ENCODE results near the gene VWA1. TPM values are rescaled to one million over a fixed set of nuclear protein-coding genes. Genes with fewer than 3 reads are reported as not detected.

VWA1 gene
- total and polyA plus RNA-seq, 4 donors, result 0.13 to 86.5 (median 20.0) TPM

DNA sequence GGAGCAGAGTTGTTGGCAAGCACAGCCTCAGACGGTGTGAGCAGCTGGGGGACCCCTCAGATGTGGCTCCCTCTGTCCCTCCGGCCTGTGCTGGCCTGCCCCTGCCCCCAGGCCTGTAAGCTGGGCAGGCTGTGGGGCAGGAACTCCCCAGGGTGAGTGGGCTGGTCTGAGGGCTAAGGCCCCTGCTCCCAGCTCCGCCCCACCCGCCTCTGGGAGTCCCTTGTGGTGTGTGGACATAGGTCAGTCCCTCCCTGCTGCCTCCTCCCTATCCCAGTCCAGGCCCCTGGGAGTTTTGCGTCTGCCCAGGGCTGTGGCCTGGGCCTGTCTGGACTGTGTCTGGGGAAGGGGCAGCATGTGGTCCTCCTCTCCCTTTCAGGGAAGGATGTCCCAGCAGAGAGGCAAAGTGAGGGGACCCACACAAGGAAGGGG is 3.6 kb upstream of the VWA1 start:
- Histone ChIP-seq H3K36me3 (ENCODE audit: control insufficient read depth in 1 of 2, insufficient read depth in 2 of 2, low read length in 1 of 2) (no peaks in the 10 kb centered on the region), H3K4me3 (ENCODE audit: low read length in 2 of 2) (no peak overlapping the region), H3K27ac (ENCODE audit: low read depth in 1 of 2, low read length in 2 of 2) (no peak overlapping the region), H3K9me3 (ENCODE audit: control insufficient read depth, low read length) (no peaks in the 10 kb centered on the region), H3K27me3 (ENCODE audit: control insufficient read depth in 1 of 2, insufficient read depth in 2 of 2, low read length in 1 of 2) (no peaks in the 10 kb centered on the region), H3K4me1 (ENCODE audit: control insufficient read depth in 1 of 2, insufficient read depth in 2 of 2, low read length in 2 of 2) (no peaks in the 10 kb centered on the region)
- WGBS, 2 donors, result 73% methylated on average over 5 of the region's 5 CpGs
- intact Hi-C loops (cut with DNase I), result no loop called here
- ATAC-seq (ENCODE audit: low FRiP score) (no peak), DNase-seq (peak; percentile 40 to 84)

DNA sequence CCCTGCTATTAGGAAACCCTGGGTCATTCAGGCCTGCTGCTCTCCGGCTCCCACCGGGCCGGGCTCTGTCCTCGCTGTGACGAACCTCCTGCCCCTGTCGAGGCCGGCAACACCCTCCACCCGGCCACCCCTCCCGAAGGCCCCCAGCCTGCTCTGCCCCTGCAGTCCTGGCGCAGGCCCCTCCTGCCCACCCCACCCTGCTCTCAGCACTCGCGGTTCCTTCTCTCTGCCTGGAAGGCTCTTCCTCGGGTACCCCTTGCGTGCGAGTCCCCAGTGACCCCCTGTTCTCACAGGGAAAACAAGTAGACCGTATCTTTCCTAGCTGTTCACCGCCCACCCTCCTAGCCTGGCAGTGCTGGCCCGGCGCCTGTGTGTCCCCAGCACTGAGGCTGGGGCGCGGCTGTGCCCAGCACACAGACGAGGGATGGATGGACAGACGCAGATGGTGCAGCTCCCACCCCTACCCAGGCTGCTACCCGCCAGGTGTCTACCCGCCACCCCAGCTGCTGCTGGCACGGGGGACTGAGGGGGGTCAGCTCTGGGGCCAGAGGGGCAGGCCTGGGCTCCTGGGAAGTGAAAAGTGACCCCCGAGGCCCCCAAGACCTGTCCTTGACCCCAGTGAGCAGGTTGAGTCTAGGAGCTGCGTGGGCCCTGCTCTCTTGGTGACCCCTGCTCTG is 3.1 kb upstream of the VWA1 start:
- H3K27me3 ChIP-seq (ENCODE audit: control insufficient read depth in 1 of 2, insufficient read depth in 2 of 2, low read length in 1 of 2), result no peaks in the 10 kb centered on the region
- no peaks in the 10 kb centered on the region for H3K36me3 ChIP-seq (ENCODE audit: control insufficient read depth in 1 of 2, insufficient read depth in 2 of 2, low read length in 1 of 2)
- H3K9me3 ChIP-seq (ENCODE audit: control insufficient read depth, low read length), result no peaks in the 10 kb centered on the region
- DNase-seq (peak in 1 of 2 donors; percentile 44), ATAC-seq (ENCODE audit: low FRiP score) (no peak)
- intact Hi-C loops (cut with DNase I), result no loop called here
- H3K4me3 ChIP-seq (ENCODE audit: low read length in 2 of 2), result no peak overlapping the region
- 84 to 88% methylated on average over 28 of the region's 28 CpGs for WGBS, 2 donors
- H3K27ac ChIP-seq (ENCODE audit: low read depth in 1 of 2, low read length in 2 of 2), result no peak overlapping the region
- H3K4me1 ChIP-seq (ENCODE audit: control insufficient read depth in 1 of 2, insufficient read depth in 2 of 2, low read length in 2 of 2), result no peaks in the 10 kb centered on the region

DNA sequence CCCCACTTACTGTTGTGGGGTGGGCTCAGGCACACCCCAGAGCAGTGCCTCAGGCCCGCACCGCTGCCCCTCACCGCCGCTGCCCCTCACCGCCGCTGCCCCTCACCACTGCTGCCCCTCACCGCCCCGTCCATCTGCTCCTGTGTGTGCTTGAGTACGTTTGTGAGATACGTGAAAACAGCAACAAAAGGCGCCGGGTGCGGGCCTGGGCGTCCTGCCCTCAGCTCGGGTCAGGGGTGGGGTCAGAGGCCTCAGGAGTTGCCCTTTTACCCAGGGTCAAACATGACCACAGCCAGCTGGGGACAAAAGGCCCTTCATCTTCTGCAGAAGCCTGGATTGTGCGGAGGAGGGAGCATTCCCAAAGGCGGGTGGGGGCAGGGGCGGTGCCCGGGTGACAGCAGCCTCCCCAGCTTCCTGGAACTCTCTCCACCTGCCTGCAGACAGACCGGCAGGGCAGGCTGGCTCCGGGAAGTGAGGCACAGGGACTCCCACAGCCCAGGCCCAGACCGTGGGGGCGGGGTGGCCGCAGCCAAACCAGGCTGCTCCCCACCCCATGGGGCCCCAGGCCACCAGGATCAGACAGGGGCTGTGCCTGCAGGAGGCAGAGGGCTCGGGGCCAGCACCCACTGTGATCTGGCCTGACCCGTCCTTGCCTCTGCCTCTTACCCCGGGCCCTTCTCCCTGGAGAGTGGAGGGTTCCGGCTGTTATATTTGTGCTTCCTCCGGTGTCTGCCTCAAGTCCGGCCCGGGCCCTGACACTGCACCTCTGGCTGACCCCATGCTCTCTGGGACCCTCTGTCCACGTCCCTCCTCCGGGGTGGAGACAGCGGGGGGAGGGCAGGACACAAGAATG is 2.3 kb upstream of the VWA1 start:
- Histone ChIP-seq H3K27me3 (ENCODE audit: control insufficient read depth in 1 of 2, insufficient read depth in 2 of 2, low read length in 1 of 2) (no peaks in the 10 kb centered on the region), H3K4me1 (ENCODE audit: control insufficient read depth in 1 of 2, insufficient read depth in 2 of 2, low read length in 2 of 2) (no peaks in the 10 kb centered on the region), H3K27ac (ENCODE audit: low read depth in 1 of 2, low read length in 2 of 2) (no peak overlapping the region), H3K9me3 (ENCODE audit: control insufficient read depth, low read length) (no peaks in the 10 kb centered on the region), H3K4me3 (ENCODE audit: low read length in 2 of 2) (no peak overlapping the region), H3K36me3 (ENCODE audit: control insufficient read depth in 1 of 2, insufficient read depth in 2 of 2, low read length in 1 of 2) (no peaks in the 10 kb centered on the region)
- DNase-seq (peak; percentile 55 to 80), ATAC-seq (ENCODE audit: low FRiP score) (peak; percentile 21)
- 75 to 77% methylated on average over 31 to 34 of the region's 34 CpGs for WGBS, 2 donors
- intact Hi-C loops (cut with DNase I), result no loop called here

DNA sequence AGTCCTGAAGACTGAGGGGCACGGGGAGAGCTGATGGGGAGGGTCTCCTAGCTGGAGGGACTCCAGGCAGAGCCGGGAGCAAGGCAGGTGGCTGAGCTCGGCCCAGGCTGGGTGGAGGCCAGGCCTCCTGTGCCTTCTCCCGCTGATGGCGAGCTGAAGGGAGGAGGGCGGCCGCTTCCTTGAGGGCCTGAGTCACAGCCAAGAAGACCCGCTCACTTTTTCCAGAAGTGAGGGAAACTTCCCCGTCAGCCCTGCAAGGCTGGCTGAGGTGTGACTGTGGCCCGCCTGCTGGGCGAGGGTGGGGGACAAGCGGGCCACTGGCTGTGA is 1.7 kb upstream of the VWA1 start:
- H3K4me3 ChIP-seq (ENCODE audit: low read length in 2 of 2), result no peak overlapping the region
- intact Hi-C loops (cut with DNase I), result no loop called here
- H3K27me3 ChIP-seq (ENCODE audit: control insufficient read depth in 1 of 2, insufficient read depth in 2 of 2, low read length in 1 of 2), result no peaks in the 10 kb centered on the region
- H3K4me1 ChIP-seq (ENCODE audit: control insufficient read depth in 1 of 2, insufficient read depth in 2 of 2, low read length in 2 of 2), result no peaks in the 10 kb centered on the region
- no peaks in the 10 kb centered on the region for H3K9me3 ChIP-seq (ENCODE audit: control insufficient read depth, low read length)
- no peaks in the 10 kb centered on the region for H3K36me3 ChIP-seq (ENCODE audit: control insufficient read depth in 1 of 2, insufficient read depth in 2 of 2, low read length in 1 of 2)
- WGBS, 2 donors, result 38 to 47% methylated on average over 8 to 12 of the region's 12 CpGs
- ATAC-seq (ENCODE audit: low FRiP score) (peak; percentile 6), DNase-seq (peak in 1 of 2 donors; percentile 84)
- H3K27ac ChIP-seq (ENCODE audit: low read depth in 1 of 2, low read length in 2 of 2), result no peak overlapping the region

DNA sequence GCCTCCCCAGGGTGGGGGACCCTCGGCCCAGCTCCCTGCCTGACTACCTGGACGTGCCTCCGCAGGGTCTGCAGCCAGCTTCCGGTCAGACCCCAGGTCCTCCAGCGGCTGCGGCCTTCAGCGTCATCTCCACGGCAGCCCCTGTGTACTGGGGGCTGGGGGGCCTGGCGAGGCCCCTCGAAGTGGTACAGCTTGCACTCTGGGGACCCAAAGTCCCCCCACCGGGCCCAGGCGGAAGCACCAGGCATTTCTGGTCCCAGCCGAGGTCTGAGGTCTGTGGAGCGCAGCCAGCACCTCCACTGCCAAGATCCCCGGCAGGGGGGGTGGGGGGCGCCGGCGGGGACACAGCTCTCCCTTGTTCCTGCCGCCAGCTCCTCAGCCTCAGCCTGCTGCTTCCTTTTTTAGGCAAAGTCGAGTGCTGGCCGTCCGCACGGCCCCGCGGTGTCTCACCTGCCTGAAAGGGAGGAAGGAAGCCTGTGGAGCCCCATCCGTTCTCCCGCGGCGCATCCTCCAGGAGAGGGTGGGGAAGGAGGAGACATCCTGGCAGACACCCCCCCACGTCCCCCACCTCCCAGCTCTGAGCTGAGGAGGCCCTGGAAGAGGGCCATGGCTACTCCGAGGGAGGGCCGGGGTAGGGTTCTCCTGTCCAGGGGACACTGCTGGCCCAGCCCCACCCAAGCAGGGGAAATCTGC is 1.2 kb upstream of the VWA1 start:
- Histone ChIP-seq H3K27ac (ENCODE audit: low read depth in 1 of 2, low read length in 2 of 2) (no peak overlapping the region), H3K9me3 (ENCODE audit: control insufficient read depth, low read length) (no peaks in the 10 kb centered on the region), H3K27me3 (ENCODE audit: control insufficient read depth in 1 of 2, insufficient read depth in 2 of 2, low read length in 1 of 2) (no peaks in the 10 kb centered on the region), H3K36me3 (ENCODE audit: control insufficient read depth in 1 of 2, insufficient read depth in 2 of 2, low read length in 1 of 2) (no peaks in the 10 kb centered on the region), H3K4me1 (ENCODE audit: control insufficient read depth in 1 of 2, insufficient read depth in 2 of 2, low read length in 2 of 2) (no peaks in the 10 kb centered on the region), H3K4me3 (ENCODE audit: low read length in 2 of 2) (no peak overlapping the region)
- peak; percentile 54 to 85 for DNase-seq
- intact Hi-C loops (cut with DNase I), result no loop called here
- peak; percentile 2 for ATAC-seq (ENCODE audit: low FRiP score)
- WGBS, 2 donors, result 15 to 25% methylated on average over 26 to 32 of the region's 32 CpGs

DNA sequence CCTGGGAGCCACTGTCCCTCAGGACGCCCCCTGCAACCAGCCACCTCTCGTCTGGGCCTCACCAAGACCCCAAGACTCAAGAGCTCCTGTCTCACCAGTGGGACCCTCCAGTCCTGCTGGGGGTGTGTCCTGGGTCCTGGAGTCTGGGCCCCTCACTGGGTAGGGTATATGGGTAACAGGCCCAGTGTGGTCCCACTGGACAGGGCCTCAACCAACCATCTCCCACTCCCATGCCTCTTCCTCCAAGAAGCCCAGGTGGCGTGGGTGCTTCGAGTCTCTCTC is 725 bp upstream of the VWA1 start:
- Histone ChIP-seq H3K9me3 (ENCODE audit: control insufficient read depth, low read length) (no peaks in the 10 kb centered on the region), H3K4me1 (ENCODE audit: control insufficient read depth in 1 of 2, insufficient read depth in 2 of 2, low read length in 2 of 2) (no peaks in the 10 kb centered on the region), H3K27ac (ENCODE audit: low read depth in 1 of 2, low read length in 2 of 2) (no peak overlapping the region), H3K36me3 (ENCODE audit: control insufficient read depth in 1 of 2, insufficient read depth in 2 of 2, low read length in 1 of 2) (no peaks in the 10 kb centered on the region), H3K27me3 (ENCODE audit: control insufficient read depth in 1 of 2, insufficient read depth in 2 of 2, low read length in 1 of 2) (no peaks in the 10 kb centered on the region), H3K4me3 (ENCODE audit: low read length in 2 of 2) (no peak overlapping the region)
- ATAC-seq (ENCODE audit: low FRiP score) (no peak), DNase-seq (no peak)
- intact Hi-C loops (cut with DNase I), result no loop called here
- 83 to 84% methylated on average over 4 of the region's 4 CpGs for WGBS, 2 donors

DNA sequence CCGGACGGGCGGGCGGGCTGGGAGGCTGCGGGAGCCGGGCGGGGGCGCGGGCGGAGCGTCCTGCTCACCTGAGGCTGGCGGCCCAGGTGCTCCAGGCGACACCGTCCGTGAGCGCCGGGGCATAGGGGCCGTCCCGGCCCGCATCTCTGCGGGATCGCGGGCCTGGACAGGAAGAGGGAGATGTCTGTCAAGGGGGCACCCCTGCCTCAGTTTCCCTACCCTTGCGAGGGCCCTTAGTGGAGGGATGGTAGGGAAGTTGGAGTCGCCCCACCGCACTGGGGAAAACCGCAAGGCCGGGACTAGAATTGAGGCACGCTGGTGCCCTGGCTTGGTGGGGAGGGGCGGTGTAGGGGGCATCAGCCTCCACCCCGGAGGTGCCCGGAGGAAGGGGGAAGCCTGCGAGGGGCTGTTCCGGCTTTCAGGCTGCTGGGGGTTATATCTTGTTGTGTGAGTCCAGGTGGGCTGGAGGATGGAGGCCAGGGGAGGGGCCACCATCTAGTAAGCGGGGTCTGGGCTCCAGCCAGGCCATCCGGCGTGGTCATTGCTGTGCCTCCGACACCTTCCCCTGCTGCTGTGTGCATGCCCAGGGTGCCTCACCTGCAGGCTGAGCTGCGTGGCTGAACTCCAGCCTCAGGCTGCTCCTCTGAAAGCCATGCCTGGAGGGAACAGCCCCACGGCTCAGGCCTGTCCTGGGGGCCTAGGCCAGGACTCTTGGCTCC is 580 bp downstream of the VWA1 start:
- WGBS, 2 donors, result 26 to 36% methylated on average over 26 to 40 of the region's 40 CpGs
- Histone ChIP-seq H3K4me3 (ENCODE audit: low read length in 2 of 2) (peak overlapping the region in 1 of 2 donors; percentile 14), H3K4me1 (ENCODE audit: control insufficient read depth in 1 of 2, insufficient read depth in 2 of 2, low read length in 2 of 2) (no peaks in the 10 kb centered on the region), H3K36me3 (ENCODE audit: control insufficient read depth in 1 of 2, insufficient read depth in 2 of 2, low read length in 1 of 2) (no peaks in the 10 kb centered on the region), H3K27me3 (ENCODE audit: control insufficient read depth in 1 of 2, insufficient read depth in 2 of 2, low read length in 1 of 2) (no peaks in the 10 kb centered on the region), H3K9me3 (ENCODE audit: control insufficient read depth, low read length) (no peaks in the 10 kb centered on the region), H3K27ac (ENCODE audit: low read depth in 1 of 2, low read length in 2 of 2) (no peak overlapping the region)
- no peak for ATAC-seq (ENCODE audit: low FRiP score)
- intact Hi-C loops (cut with DNase I), result no loop called here
- DNase-seq, result peak in 1 of 2 donors; percentile 73

DNA sequence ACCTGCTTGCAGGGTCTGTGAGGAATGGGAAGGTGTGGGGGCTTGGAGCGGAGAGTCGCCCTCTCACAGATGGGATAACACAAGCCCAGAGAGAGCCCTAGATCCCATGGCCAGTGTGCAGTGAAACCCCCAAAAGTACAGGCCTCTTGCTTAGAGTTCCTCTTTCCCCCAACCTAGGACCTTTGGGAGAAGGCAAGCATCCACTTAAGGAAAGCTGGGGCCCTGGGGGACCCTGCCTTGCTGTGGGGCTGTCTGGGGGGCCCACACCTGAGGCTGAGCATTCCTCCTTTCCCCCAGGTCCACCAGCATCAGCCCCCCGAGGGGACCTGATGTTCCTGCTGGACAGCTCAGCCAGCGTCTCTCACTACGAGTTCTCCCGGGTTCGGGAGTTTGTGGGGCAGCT is 1.1 kb downstream of the VWA1 start:
- Histone ChIP-seq H3K4me1 (ENCODE audit: control insufficient read depth in 1 of 2, insufficient read depth in 2 of 2, low read length in 2 of 2) (no peaks in the 10 kb centered on the region), H3K36me3 (ENCODE audit: control insufficient read depth in 1 of 2, insufficient read depth in 2 of 2, low read length in 1 of 2) (no peaks in the 10 kb centered on the region), H3K27me3 (ENCODE audit: control insufficient read depth in 1 of 2, insufficient read depth in 2 of 2, low read length in 1 of 2) (no peaks in the 10 kb centered on the region), H3K4me3 (ENCODE audit: low read length in 2 of 2) (no peak overlapping the region), H3K27ac (ENCODE audit: low read depth in 1 of 2, low read length in 2 of 2) (no peak overlapping the region), H3K9me3 (ENCODE audit: control insufficient read depth, low read length) (no peaks in the 10 kb centered on the region)
- intact Hi-C loops (cut with DNase I), result no loop called here
- 93 to 95% methylated on average over 7 of the region's 7 CpGs for WGBS, 2 donors
- DNase-seq (peak in 1 of 2 donors; percentile 37), ATAC-seq (ENCODE audit: low FRiP score) (no peak)

Measured in aorta (tissue), 5 donors.